A673 (cell line): ENCODE data around the gene AHDC1. TPM values are rescaled to one million over a fixed set of nuclear protein-coding genes. Genes with fewer than 3 reads are reported as not detected.

Experiments used
- BruUV-seq: library from RNA; stranded (reverse); fragments of 400-500 nt; replicated peaks from 2 replicates; lab custom pipeline; 2021; lab: Mats Ljungman, UMichigan
- CTCF ChIA-PET: fragments of 300-600 bp; sonication (Branson Sonifier 250); formaldehyde crosslinking; loops from one replicate; lab custom pipeline; 2022; ENCODE audit warnings: antibody characterized with exemption; lab: Charles Lee
- POLR2A ChIA-PET: fragments of 300-600 bp; sonication (Branson Sonifier 250); formaldehyde crosslinking; loops from one replicate; lab custom pipeline; 2022; ENCODE audit warnings: antibody characterized with exemption; ENCODE audit not compliant: low non-redundant PET; lab: Charles Lee
- DNase-seq: peaks from one replicate; pipeline ENCODE4 v3.0.0-alpha.2; 2015; ENCODE audit warnings: low spot score
- H3K27ac ChIP-seq: fragments of 200-600 bp; sonication (generic); 2 replicates; pipeline ENCODE4 v1.5.1; 2016; ENCODE audit warnings: mixed run types, low read depth, mild to moderate bottlenecking, mixed read lengths, antibody characterized with exemption, low read length; ENCODE audit not compliant: poor library complexity, severe bottlenecking
- H3K27me3 ChIP-seq: fragments of 200-600 bp; sonication (generic); replicated peaks from 2 replicates; pipeline ENCODE4 v1.6.1; 2017; ENCODE audit warnings: mixed run types, low read depth, mild to moderate bottlenecking, mixed read lengths, antibody characterized with exemption, low read length; ENCODE audit not compliant: insufficient read depth, poor library complexity
- H3K36me3 ChIP-seq: fragments of 200-600 bp; sonication (generic); 2 replicates; pipeline ENCODE4 v1.6.1; 2016; ENCODE audit warnings: mixed run types, mild to moderate bottlenecking, mixed read lengths, antibody characterized with exemption, low read length; ENCODE audit not compliant: insufficient read depth, poor library complexity, severe bottlenecking
- H3K4me1 ChIP-seq: fragments of 200-600 bp; sonication (generic); 2 replicates; pipeline ENCODE4 v1.6.1; 2017; ENCODE audit warnings: mixed run types, mild to moderate bottlenecking, mixed read lengths, antibody characterized with exemption, low read length; ENCODE audit not compliant: insufficient read depth, poor library complexity, severe bottlenecking
- H3K4me3 ChIP-seq: fragments of 200-600 bp; sonication (generic); 2 replicates; pipeline ENCODE4 v1.5.1; 2016; ENCODE audit warnings: low read depth, mixed run types, mild to moderate bottlenecking, mixed read lengths, low read length; ENCODE audit not compliant: poor library complexity, severe bottlenecking
- H3K9me3 ChIP-seq: fragments of 200-600 bp; sonication (generic); 2 replicates; pipeline ENCODE4 v1.6.1; 2016; ENCODE audit warnings: mixed run types, low read depth, mild to moderate bottlenecking, mixed read lengths, antibody characterized with exemption, low read length; ENCODE audit not compliant: poor library complexity, severe bottlenecking
- EZH2 ChIP-seq: fragments of 200-600 bp; sonication (generic); IDR thresholded peaks from 2 replicates; pipeline ENCODE4 v1.6.1; 2017; ENCODE audit warnings: borderline replicate concordance, low read depth, mild to moderate bottlenecking, mixed read lengths, antibody characterized with exemption, low read length; ENCODE audit not compliant: poor library complexity, severe bottlenecking
- intact Hi-C: fragments of 100-400 bp; cut with micrococcal nuclease; formaldehyde crosslinking; loops from one replicate; pipeline ENCODE4 v1.10.0; 2022; ENCODE audit not compliant: unreplicated experiment
- total RNA-seq: library from RNA; stranded (reverse); gene quantifications from 2 replicates; pipeline ENCODE4 v1.2.3, GENCODE V29; 2021
- TF ChIP-seq, protein P1 (sequence below): fragments of 300-800, 200-600 bp; sonication (generic); conservative IDR thresholded peaks from 2 replicates; pipeline ENCODE4 v1.5.1; 2017; ENCODE audit warnings: low read depth, mild to moderate bottlenecking, antibody characterized with exemption, low read length, moderate library complexity, mixed read lengths

The AHDC1 gene
- total RNA-seq, 1 experiment from 2014 or later, result 33.2 TPM

DNA sequence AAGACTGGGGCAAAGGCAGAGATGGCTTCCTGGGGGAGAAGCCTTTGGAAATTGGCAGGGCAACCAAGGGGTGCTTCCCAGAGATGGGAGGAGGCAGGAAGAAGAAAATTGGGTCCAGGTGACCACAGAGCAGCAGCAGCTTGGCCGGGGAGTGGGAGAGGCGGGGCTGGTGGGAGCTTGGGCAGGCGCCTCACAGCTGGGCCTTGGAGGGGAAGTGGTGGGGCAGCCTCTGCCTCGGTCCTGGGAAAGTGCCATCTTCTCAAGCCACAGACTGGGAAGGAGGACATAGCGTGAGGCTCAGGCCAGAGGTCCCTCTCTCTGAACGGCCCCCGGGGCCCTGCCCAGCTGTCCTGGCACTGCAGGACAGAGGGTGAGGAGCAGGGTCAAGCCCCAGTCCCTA is 90.0 kb downstream of the AHDC1 start:
- CTCF ChIA-PET, result no interaction called here
- Histone ChIP-seq H3K27me3 (no peaks in the 10 kb centered on the region), H3K27ac (no peak overlapping the region), H3K36me3 (no peaks in the 10 kb centered on the region), H3K4me1 (no peaks in the 10 kb centered on the region), H3K4me3 (no peak overlapping the region), H3K9me3 (no peaks in the 10 kb centered on the region)
- TF ChIP-seq, protein P1, sequence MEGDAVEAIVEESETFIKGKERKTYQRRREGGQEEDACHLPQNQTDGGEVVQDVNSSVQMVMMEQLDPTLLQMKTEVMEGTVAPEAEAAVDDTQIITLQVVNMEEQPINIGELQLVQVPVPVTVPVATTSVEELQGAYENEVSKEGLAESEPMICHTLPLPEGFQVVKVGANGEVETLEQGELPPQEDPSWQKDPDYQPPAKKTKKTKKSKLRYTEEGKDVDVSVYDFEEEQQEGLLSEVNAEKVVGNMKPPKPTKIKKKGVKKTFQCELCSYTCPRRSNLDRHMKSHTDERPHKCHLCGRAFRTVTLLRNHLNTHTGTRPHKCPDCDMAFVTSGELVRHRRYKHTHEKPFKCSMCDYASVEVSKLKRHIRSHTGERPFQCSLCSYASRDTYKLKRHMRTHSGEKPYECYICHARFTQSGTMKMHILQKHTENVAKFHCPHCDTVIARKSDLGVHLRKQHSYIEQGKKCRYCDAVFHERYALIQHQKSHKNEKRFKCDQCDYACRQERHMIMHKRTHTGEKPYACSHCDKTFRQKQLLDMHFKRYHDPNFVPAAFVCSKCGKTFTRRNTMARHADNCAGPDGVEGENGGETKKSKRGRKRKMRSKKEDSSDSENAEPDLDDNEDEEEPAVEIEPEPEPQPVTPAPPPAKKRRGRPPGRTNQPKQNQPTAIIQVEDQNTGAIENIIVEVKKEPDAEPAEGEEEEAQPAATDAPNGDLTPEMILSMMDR, result no peak
- no peak for TF ChIP-seq EZH2
- no TSS peak for BruUV-seq
- DNase-seq, result no peak
- POLR2A ChIA-PET, result no interaction called here
- intact Hi-C loops, result no loop called here

DNA sequence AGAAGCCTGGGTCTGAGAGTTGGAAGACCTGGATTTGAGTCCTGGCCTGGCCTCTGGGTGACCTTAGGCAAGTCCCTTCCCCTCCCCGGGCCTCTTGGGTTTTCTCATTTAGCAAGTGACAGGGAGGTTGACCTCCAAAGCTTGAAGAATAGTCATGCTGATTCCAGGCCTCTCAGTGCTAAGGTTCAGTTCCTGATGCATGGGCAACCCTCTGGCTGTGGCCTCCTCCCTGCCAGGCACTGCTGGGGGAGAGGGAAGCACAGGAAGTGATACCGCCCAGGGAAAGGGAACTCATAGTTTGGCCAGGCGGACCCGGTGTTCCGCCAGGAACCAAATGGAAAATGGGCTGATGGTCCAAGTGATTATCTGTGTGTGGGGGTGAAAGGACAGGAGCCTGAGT is 90.4 kb downstream of the AHDC1 start:
- POLR2A ChIA-PET, result no interaction called here

DNA sequence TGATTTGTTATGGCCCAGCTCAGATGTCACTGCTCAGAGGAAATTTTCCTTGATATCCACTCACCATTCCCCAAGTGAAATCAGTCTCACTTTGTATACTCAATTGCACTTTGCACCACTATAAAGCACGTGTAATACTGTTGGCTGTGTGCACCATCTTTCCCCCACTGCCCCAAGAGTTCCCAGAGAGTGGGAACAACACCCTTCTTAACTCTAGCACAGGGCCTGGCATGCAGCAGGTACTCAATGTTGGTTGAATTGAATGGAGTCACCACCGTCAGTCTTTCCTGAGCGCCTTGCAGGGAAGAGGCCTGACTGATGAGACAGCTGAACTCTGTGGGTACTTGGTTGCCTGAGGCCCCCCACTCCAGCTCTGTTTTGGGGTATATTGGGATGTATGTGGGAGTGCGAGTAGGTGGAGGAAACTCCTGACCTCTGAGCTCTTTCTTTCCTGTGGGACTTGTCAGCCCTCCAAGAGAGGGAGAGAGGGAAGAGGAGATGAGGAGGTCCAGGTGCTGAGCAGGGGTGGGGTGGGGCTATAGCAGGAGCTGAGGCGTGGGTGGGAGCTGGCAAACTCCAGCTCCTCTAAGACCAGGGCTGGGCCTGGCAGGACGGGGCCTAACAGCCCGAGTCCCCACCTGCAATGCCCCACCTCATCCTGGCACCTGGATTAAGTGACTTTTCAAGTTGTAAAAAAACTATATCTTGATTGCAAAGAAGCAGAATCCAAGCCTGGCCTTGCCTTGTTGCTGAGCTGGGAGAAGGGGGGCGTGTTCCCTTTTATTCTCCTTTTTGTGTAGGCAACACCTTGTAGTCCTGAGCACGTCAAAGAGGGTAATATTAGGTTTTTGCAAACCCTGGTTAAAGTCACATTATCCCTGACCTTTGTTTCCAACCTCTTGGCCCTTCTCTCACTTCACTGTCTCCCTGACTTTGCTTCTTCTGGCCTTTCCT is 94.5 kb downstream of the AHDC1 start:
- Histone ChIP-seq H3K9me3 (no peaks in the 10 kb centered on the region), H3K36me3 (no peaks in the 10 kb centered on the region), H3K4me3 (no peak overlapping the region), H3K27me3 (no peaks in the 10 kb centered on the region), H3K4me1 (no peaks in the 10 kb centered on the region), H3K27ac (no peak overlapping the region)
- POLR2A ChIA-PET, result no interaction called here
- CTCF ChIA-PET, result interaction anchor here (0.6 kb wide), 1 partner anchor 43 kb away, joined by 7 read pairs; no protein-coding TSS in a partner anchor
- no peak for TF ChIP-seq EZH2
- TF ChIP-seq, protein P1, result no peak
- BruUV-seq, result no TSS peak
- intact Hi-C loops, result no loop called here
- DNase-seq, result no peak

More for the DNA sequence above, 90.4 kb downstream of the AHDC1 start:
- no TSS peak for BruUV-seq
- TF ChIP-seq, protein P1, result no peak
- TF ChIP-seq EZH2, result no peak
- H3K4me3 ChIP-seq, result no peak overlapping the region
- H3K27ac ChIP-seq, result no peak overlapping the region
- no peaks in the 10 kb centered on the region for H3K9me3 ChIP-seq
- no peaks in the 10 kb centered on the region for H3K36me3 ChIP-seq
- H3K27me3 ChIP-seq, result no peaks in the 10 kb centered on the region
- CTCF ChIA-PET, result no interaction called here
- H3K4me1 ChIP-seq, result no peaks in the 10 kb centered on the region
- intact Hi-C loops, result no loop called here
- no peak for DNase-seq
